ENCODE data around the gene ALDH3B1. TPM values are rescaled to one million over a fixed set of nuclear protein-coding genes. Genes with fewer than 3 reads are reported as not detected.

Gene ALDH3B1
- total and polyA plus RNA-seq, 3 donors from 2014 or later: 4.4 to 8.1 (median 5.3) TPM

- H3K27me3 ChIP-seq: no peaks in the 10 kb centered on the region
- H3K27ac ChIP-seq: no peak overlapping the region
Measured at GRCh38 chr11:68028802-68029545, 18.8 kb downstream of the ALDH3B1 start.

GRCh38 chr11:68030318-68031143, 20.4 kb downstream of the ALDH3B1 start, which contains the start of gene NDUFS8:
NDUFS8 (plus strand) TSS chr11:68030681; CDS start chr11:68032152, 1,471 bp downstream.
- 0 to 1% methylated on average over 22 to 55 of the region's 56 CpGs for WGBS, 2 donors
- no peak for TF ChIP-seq CTCF (IDR thresholded peaks at IDR 0.05)
- TF ChIP-seq POLR2A (IDR thresholded peaks at IDR 0.05): no peak
- peak within 1 kb of the TSS; percentile 72 to 80 for H3K4me3 ChIP-seq
- peaks cover 14% of the 10 kb centered on the region for H3K4me1 ChIP-seq
- DNase-seq: peak; percentile 99
- no peaks in the 10 kb centered on the region for H3K9me3 ChIP-seq
- peak within 1 kb of the TSS; percentile 72 to 79 for H3K27ac ChIP-seq
- H3K36me3 ChIP-seq (ENCODE audit: low read depth, missing control alignments): no peaks in the 10 kb centered on the region
- H3K27me3 ChIP-seq: no peaks in the 10 kb centered on the region
- intact Hi-C loops (cut with DNase I; ENCODE audit: low total_unique reads): no loop called here

More at GRCh38 chr11:68028802-68029545, 18.8 kb downstream of the ALDH3B1 start:
- H3K4me3 ChIP-seq: no peak overlapping the region
- no peaks in the 10 kb centered on the region for H3K36me3 ChIP-seq (ENCODE audit: low read depth, missing control alignments)
- no peak for TF ChIP-seq POLR2A (IDR thresholded peaks at IDR 0.05)
- no peak for TF ChIP-seq CTCF (IDR thresholded peaks at IDR 0.05)
- 80 to 89% methylated on average over 12 of the region's 12 CpGs for WGBS, 2 donors
- H3K4me1 ChIP-seq: peaks cover 14% of the 10 kb centered on the region
- no peak for DNase-seq
- intact Hi-C loops (cut with DNase I; ENCODE audit: low total_unique reads): no loop called here
- H3K9me3 ChIP-seq: no peaks in the 10 kb centered on the region

GRCh38 chr11:68031144-68031464, 21.0 kb downstream of the ALDH3B1 start:
- 8% methylated on average over 10 of the region's 10 CpGs for WGBS, 2 donors
- H3K4me3 ChIP-seq: peak overlapping the region; percentile 72 to 80
- no peaks in the 10 kb centered on the region for H3K27me3 ChIP-seq
- H3K9me3 ChIP-seq: no peaks in the 10 kb centered on the region
- peak overlapping the region; percentile 72 to 79 for H3K27ac ChIP-seq
- intact Hi-C loops (cut with DNase I; ENCODE audit: low total_unique reads): no loop called here
- TF ChIP-seq POLR2A (IDR thresholded peaks at IDR 0.05) (no peak), CTCF (IDR thresholded peaks at IDR 0.05) (no peak)
- peaks cover 14% of the 10 kb centered on the region for H3K4me1 ChIP-seq
- no peak for DNase-seq
- no peaks in the 10 kb centered on the region for H3K36me3 ChIP-seq (ENCODE audit: low read depth, missing control alignments)

GRCh38 chr11:68032003-68032402, 21.9 kb downstream of the ALDH3B1 start:
- TF ChIP-seq CTCF (IDR thresholded peaks at IDR 0.05) (no peak), POLR2A (IDR thresholded peaks at IDR 0.05) (no peak)
- Histone ChIP-seq H3K27me3 (no peaks in the 10 kb centered on the region), H3K36me3 (ENCODE audit: low read depth, missing control alignments) (no peaks in the 10 kb centered on the region), H3K4me1 (peaks cover 18% of the 10 kb centered on the region), H3K9me3 (no peaks in the 10 kb centered on the region), H3K4me3 (no peak overlapping the region), H3K27ac (no peak overlapping the region)
- no peak for DNase-seq
- 74% methylated on average over 7 to 9 of the region's 9 CpGs for WGBS, 2 donors
- intact Hi-C loops (cut with DNase I; ENCODE audit: low total_unique reads): no loop called here

Data from testis (tissue), 3 donors.